KMS-11 (cell line): ENCODE data around the gene OR5L1.

Experiments used
- H2AFZ ChIP-seq: fragments of 200-600 bp; sonication (generic); 2 replicates; pipeline ENCODE4 v1.6.1; 2016; ENCODE audit warnings: antibody characterized with exemption, mixed run types, low read depth
- H3K27ac ChIP-seq: fragments of 200-600 bp; sonication (generic); 2 replicates; pipeline ENCODE4 v1.6.1; 2016; ENCODE audit warnings: mild to moderate bottlenecking, mixed run types
- H3K27me3 ChIP-seq: fragments of 200-600 bp; sonication (generic); 2 replicates; pipeline ENCODE4 v1.6.1; 2017; ENCODE audit warnings: mild to moderate bottlenecking, low read depth, mixed run types, moderate library complexity; ENCODE audit not compliant: insufficient read depth
- H3K36me3 ChIP-seq: fragments of 200-600 bp; sonication (generic); 2 replicates; pipeline ENCODE4 v1.6.1; 2017; ENCODE audit warnings: mild to moderate bottlenecking, mixed run types; ENCODE audit not compliant: insufficient read depth
- H3K4me1 ChIP-seq: fragments of 200-600 bp; sonication (generic); 2 replicates; pipeline ENCODE4 v1.6.1; 2016; ENCODE audit warnings: mild to moderate bottlenecking, low read depth, mixed run types; ENCODE audit not compliant: poor library complexity, severe bottlenecking
- H3K4me2 ChIP-seq: fragments of 200-600 bp; sonication (generic); 2 replicates; pipeline ENCODE4 v1.7.0; 2016; ENCODE audit warnings: mild to moderate bottlenecking, mixed run types
- H3K4me3 ChIP-seq: fragments of 200-600 bp; sonication (generic); IDR thresholded peaks from 2 replicates; pipeline ENCODE4 v1.6.1; 2017; ENCODE audit warnings: low read depth, low read length, mixed read lengths; ENCODE audit not compliant: insufficient read depth
- H3K79me2 ChIP-seq: fragments of 200-600 bp; sonication (generic); 2 replicates; pipeline ENCODE4 v1.6.1; 2016; ENCODE audit warnings: low read depth, mixed run types; ENCODE audit not compliant: insufficient read depth
- H3K9ac ChIP-seq: fragments of 200-600 bp; sonication (generic); 2 replicates; pipeline ENCODE4 v1.6.1; 2016; ENCODE audit warnings: mild to moderate bottlenecking, mixed run types
- H4K20me1 ChIP-seq: fragments of 200-600 bp; sonication (generic); 2 replicates; pipeline ENCODE4 v1.6.1; 2016; ENCODE audit warnings: mild to moderate bottlenecking, mixed run types; ENCODE audit not compliant: insufficient read depth
- CTCF ChIP-seq: fragments of 200-600 bp; sonication (generic); conservative IDR thresholded peaks from 2 replicates; pipeline ENCODE4 v1.6.1; 2017; ENCODE audit warnings: low read depth, mild to moderate bottlenecking, antibody characterized with exemption, low read length, moderate library complexity, mixed read lengths

Gene OR5L1

GRCh38 chr11:55847453-55847852, 36.3 kb downstream of the OR5L1 start:
- no peak overlapping the region for H3K4me2 ChIP-seq
- no peaks in the 10 kb centered on the region for H3K79me2 ChIP-seq
- H3K4me1 ChIP-seq, result no peaks in the 10 kb centered on the region
- no peaks in the 10 kb centered on the region for H3K27me3 ChIP-seq
- no peak overlapping the region for H2AFZ ChIP-seq
- no peaks in the 10 kb centered on the region for H3K36me3 ChIP-seq
- no peaks in the 10 kb centered on the region for H4K20me1 ChIP-seq
- H3K4me3 ChIP-seq, result no peak overlapping the region
- no peak overlapping the region for H3K27ac ChIP-seq
- no peak for TF ChIP-seq CTCF
- no peak overlapping the region for H3K9ac ChIP-seq

GRCh38 chr11:55849037-55849436, 37.9 kb downstream of the OR5L1 start:
- Histone ChIP-seq H3K4me2 (no peak overlapping the region), H3K4me1 (no peaks in the 10 kb centered on the region), H3K27me3 (no peaks in the 10 kb centered on the region), H3K9ac (no peak overlapping the region), H3K79me2 (no peaks in the 10 kb centered on the region), H3K27ac (no peak overlapping the region), H3K36me3 (no peaks in the 10 kb centered on the region), H3K4me3 (no peak overlapping the region), H4K20me1 (no peaks in the 10 kb centered on the region), H2AFZ (no peak overlapping the region)
- TF ChIP-seq CTCF, result no peak

- Histone ChIP-seq H2AFZ (no peak overlapping the region), H3K4me3 (no peak overlapping the region), H3K27me3 (no peaks in the 10 kb centered on the region), H3K4me1 (peaks cover 12% of the 10 kb centered on the region), H3K27ac (no peak overlapping the region), H3K79me2 (no peaks in the 10 kb centered on the region), H3K4me2 (no peak overlapping the region), H3K36me3 (no peaks in the 10 kb centered on the region), H4K20me1 (no peaks in the 10 kb centered on the region), H3K9ac (no peak overlapping the region)
- TF ChIP-seq CTCF, result no peak
Measured at GRCh38 chr11:55852141-55852540, 41.0 kb downstream of the OR5L1 start.

- TF ChIP-seq CTCF, result no peak
- Histone ChIP-seq H3K4me3 (no peak overlapping the region), H3K9ac (no peak overlapping the region), H3K4me2 (peak overlapping the region; percentile 34), H2AFZ (0 out of 2 replicates have a peak overlapping the region, but pooled peaks have one; percentile 12), H3K36me3 (no peaks in the 10 kb centered on the region), H3K27ac (no peak overlapping the region), H3K27me3 (no peaks in the 10 kb centered on the region), H3K79me2 (no peaks in the 10 kb centered on the region), H4K20me1 (no peaks in the 10 kb centered on the region), H3K4me1 (peaks cover 12% of the 10 kb centered on the region)
Measured at GRCh38 chr11:55854704-55855103, 43.5 kb downstream of the OR5L1 start.
